Gastroesophageal sphincter (tissue), 4 donors: Measurements from ENCODE around the gene TRPM7. TPM values are rescaled to one million over a fixed set of nuclear protein-coding genes. Genes with fewer than 3 reads are reported as not detected.

Experiments
- ATAC-seq: fragments of 150-250 bp; one replicate; pipeline ENCODE4 v1.9.1; 2016; ENCODE audit warnings: mild to moderate bottlenecking, moderate library complexity
- H3K27ac ChIP-seq, 4 donors: fragments of 200-600 bp; sonication (generic) in 3 of 4; 1 replicate in 3 of 4; 2 replicates in 1 of 4; pipeline ENCODE4 v1.5.1; 2016 to 2019
- H3K27me3 ChIP-seq: fragments of 200-600 bp; sonication (generic); one replicate; pipeline ENCODE4 v1.5.1; 2019
- H3K36me3 ChIP-seq, 2 donors: fragments of 200-600 bp; sonication (generic); one replicate each; pipeline ENCODE4 v1.5.1; 2019; ENCODE audit warnings: control low read depth in 1 of 2
- H3K4me1 ChIP-seq, 3 donors: fragments of 200-600 bp; sonication (generic); 1 replicate in 2 of 3; 2 replicates in 1 of 3; pipeline ENCODE4 v1.5.1; 2016 to 2019; ENCODE audit warnings: control low read depth in 2 of 3
- H3K4me3 ChIP-seq, 2 donors: fragments of 200-600 bp; sonication (generic); one replicate each; pipeline ENCODE4 v1.5.1; 2019; ENCODE audit warnings: mild to moderate bottlenecking in 1 of 2, moderate library complexity in 1 of 2
- H3K9me3 ChIP-seq, 3 donors: fragments of 200-600 bp; sonication (generic); one replicate each; pipeline ENCODE4 v1.5.1; 2017 to 2019; ENCODE audit warnings: control low read depth in 2 of 3
- CTCF ChIP-seq, 4 experiments: fragments of 200-600 bp in 2 of 4; fragments of 450-650 bp in 2 of 4; sonication (generic) in 1 of 4; IDR thresholded peaks; one replicate each; pipeline ENCODE4 v1.5.1; 2017 to 2019; ENCODE audit warnings: antibody characterized with exemption in 4 of 4, mild to moderate bottlenecking in 2 of 4, moderate library complexity in 2 of 4
- EP300 ChIP-seq: sonication (generic); formaldehyde crosslinking; IDR thresholded peaks from one replicate; pipeline ENCODE4 v1.6.1; 2017; ENCODE audit warnings: antibody characterized with exemption, mild to moderate bottlenecking
- POLR2A ChIP-seq, 2 donors: fragments of 450-650 bp; IDR thresholded peaks; one replicate each; pipeline ENCODE4 v1.6.1; 2017; ENCODE audit warnings: antibody characterized with exemption in 2 of 2, mild to moderate bottlenecking in 2 of 2, moderate library complexity in 1 of 2
- POLR2AphosphoS5 ChIP-seq: sonication (generic); formaldehyde crosslinking; IDR thresholded peaks from one replicate; pipeline ENCODE4 v1.6.1; 2017; ENCODE audit warnings: antibody characterized with exemption
- WGBS, 2 donors: methylation state at CpG; one replicate each; pipeline ENCODE4 v1.1.5; 2018; ENCODE audit warnings: low coverage in 1 of 2; 5-methylcytosine and 5-hydroxymethylcytosine counted together
- total RNA-seq, 4 donors: library from RNA; depleted of rRNA; stranded (reverse); fragments of >200 nt; gene quantifications; one replicate each; pipeline ENCODE4 v1.1.0, GENCODE V29; 2016

Gene TRPM7
- total RNA-seq, 4 donors from 2014 or later = 29.1 to 82.0 (median 40.3) TPM

- Histone ChIP-seq H3K27ac (no peak overlapping the region), H3K27me3 (no peaks in the 10 kb centered on the region), H3K4me3 (no peak overlapping the region), H3K9me3 (no peaks in the 10 kb centered on the region), H3K4me1 (peaks cover 0 to 72% (median 12%) of the 10 kb centered on the region in 3 donors), H3K36me3 (peaks cover 0 to 11% of the 10 kb centered on the region in 2 donors)
- ATAC-seq = no peak
- TF ChIP-seq CTCF (IDR thresholded peaks at IDR 0.05) (no peak), POLR2AphosphoS5 (no peak), EP300 (no peak), POLR2A (IDR thresholded peaks at IDR 0.05) (no peak)
These were observed 5.1 kb downstream of the TRPM7 start for GRCh38 chr15:50681467-50681866.

- Histone ChIP-seq H3K27me3 (no peaks in the 10 kb centered on the region), H3K9me3 (no peaks in the 10 kb centered on the region), H3K4me3 (no peak overlapping the region), H3K36me3 (no peaks in the 10 kb centered on the region), H3K4me1 (peaks cover 0 to 63% (median 3%) of the 10 kb centered on the region in 3 donors), H3K27ac (no peak overlapping the region)
- ATAC-seq = no peak
- TF ChIP-seq CTCF (IDR thresholded peaks at IDR 0.05) (no peak), EP300 (no peak), POLR2AphosphoS5 (no peak), POLR2A (IDR thresholded peaks at IDR 0.05) (no peak)
- WGBS, 2 donors = 78 to 79% methylated on average over 4 to 6 of the region's 6 CpGs
These were observed 9.7 kb downstream of the TRPM7 start for GRCh38 chr15:50676799-50677483.

GRCh38 chr15:50675535-50676144 is 11.0 kb downstream of the TRPM7 start:
- no peak overlapping the region for H3K4me3 ChIP-seq
- no peak overlapping the region for H3K27ac ChIP-seq
- no peaks in the 10 kb centered on the region for H3K9me3 ChIP-seq
- H3K36me3 ChIP-seq = no peaks in the 10 kb centered on the region
- H3K27me3 ChIP-seq = no peaks in the 10 kb centered on the region
- H3K4me1 ChIP-seq = peaks cover 0 to 54% (median 3%) of the 10 kb centered on the region in 3 donors
- TF ChIP-seq CTCF (IDR thresholded peaks at IDR 0.05) = peak; percentile 73 to 89 (median 78)
- TF ChIP-seq EP300 = no peak
- TF ChIP-seq POLR2A (IDR thresholded peaks at IDR 0.05) = no peak
- no peak for TF ChIP-seq POLR2AphosphoS5
- ATAC-seq = no peak

GRCh38 chr15:50670115-50670514 is 16.5 kb downstream of the TRPM7 start:
- H3K36me3 ChIP-seq = no peaks in the 10 kb centered on the region
- no peaks in the 10 kb centered on the region for H3K9me3 ChIP-seq
- TF ChIP-seq CTCF (IDR thresholded peaks at IDR 0.05) = no peak
- no peak for TF ChIP-seq POLR2A (IDR thresholded peaks at IDR 0.05)
- no peak for TF ChIP-seq POLR2AphosphoS5
- TF ChIP-seq EP300 = no peak
- no peak for ATAC-seq
- H3K27me3 ChIP-seq = no peaks in the 10 kb centered on the region
- peaks cover 0 to 27% (median 0%) of the 10 kb centered on the region in 3 donors for H3K4me1 ChIP-seq
- H3K27ac ChIP-seq = no peak overlapping the region
- 55 to 65% methylated on average over 2 of the region's 2 CpGs for WGBS, 2 donors
- H3K4me3 ChIP-seq = no peak overlapping the region

GRCh38 chr15:50669611-50670010 is 17.0 kb downstream of the TRPM7 start:
- no peak for ATAC-seq
- 93 to 100% methylated on average over 1 of the region's 1 CpG for WGBS, 2 donors
- no peak overlapping the region for H3K4me3 ChIP-seq

More at GRCh38 chr15:50669611-50670010, 17.0 kb downstream of the TRPM7 start:
- Histone ChIP-seq H3K36me3 (peaks cover 0 to 4% of the 10 kb centered on the region in 2 donors), H3K27ac (no peak overlapping the region), H3K4me1 (peaks cover 0 to 22% (median 0%) of the 10 kb centered on the region in 3 donors), H3K9me3 (no peaks in the 10 kb centered on the region), H3K27me3 (no peaks in the 10 kb centered on the region)
- no peak for TF ChIP-seq POLR2AphosphoS5
